ENCODE data around the gene CEACAM20. TPM values are rescaled to one million over a fixed set of nuclear protein-coding genes. Genes with fewer than 3 reads are reported as not detected.
"Not testable (repeated sequence)": the region's sequence is repeated elsewhere in the genome, so short reads cannot be mapped to it uniquely, and the experiment has no call there.

CEACAM20 gene
- total RNA-seq, 4 donors from 2014 or later, result 0.40 TPM; not detected in 3

GRCh38 chr19:44539991-44540390 is 10.5 kb upstream of the CEACAM20 start:
- Histone ChIP-seq H3K27ac (no peak overlapping the region), H3K9me3 (no peaks in the 10 kb centered on the region), H3K4me1 (no peaks in the 10 kb centered on the region), H3K4me3 (no peak overlapping the region), H3K27me3 (peaks cover 5% of the 10 kb centered on the region), H3K36me3 (no peaks in the 10 kb centered on the region)
- no peak for DNase-seq (ENCODE audit: low spot score in 2 of 2)
- TF ChIP-seq CTCF (IDR thresholded peaks at IDR 0.05) (no peak), POLR2AphosphoS5 (IDR thresholded peaks at IDR 0.05) (no peak)
- WGBS, result 85% methylated on average over 6 of the region's 6 CpGs

GRCh38 chr19:44539236-44539826 is 9.9 kb upstream of the CEACAM20 start:
- Histone ChIP-seq H3K9me3 (no peaks in the 10 kb centered on the region), H3K27me3 (peaks cover 5% of the 10 kb centered on the region), H3K27ac (no peak overlapping the region), H3K36me3 (no peaks in the 10 kb centered on the region), H3K4me1 (no peaks in the 10 kb centered on the region), H3K4me3 (no peak overlapping the region)
- no peak for DNase-seq (ENCODE audit: low spot score in 2 of 2)
- 58% methylated on average over 11 of the region's 11 CpGs for WGBS
- TF ChIP-seq EP300 (IDR thresholded peaks at IDR 0.05), result no peak
- no peak for TF ChIP-seq CTCF (IDR thresholded peaks at IDR 0.05)
- no peak for TF ChIP-seq POLR2A (IDR thresholded peaks at IDR 0.05)
- no peak for TF ChIP-seq POLR2AphosphoS5 (IDR thresholded peaks at IDR 0.05)

- H3K36me3 ChIP-seq, H3K4me1 ChIP-seq: not testable (repeated sequence)
- WGBS, result 36% methylated on average over 3 of the region's 3 CpGs
These were observed 5.9 kb upstream of the CEACAM20 start for GRCh38 chr19:44535361-44535760.

GRCh38 chr19:44532819-44533218 is 3.3 kb upstream of the CEACAM20 start:
- H3K9me3 ChIP-seq, result no peaks in the 10 kb centered on the region
- TF ChIP-seq EP300 (IDR thresholded peaks at IDR 0.05) (no peak), CTCF (IDR thresholded peaks at IDR 0.05) (no peak), POLR2AphosphoS5 (IDR thresholded peaks at IDR 0.05) (no peak), POLR2A (IDR thresholded peaks at IDR 0.05) (no peak)
- peaks cover 17% of the 10 kb centered on the region for H3K27me3 ChIP-seq
- H3K36me3 ChIP-seq, result no peaks in the 10 kb centered on the region
- DNase-seq (ENCODE audit: low spot score in 2 of 2), result no peak
- H3K4me3 ChIP-seq, result no peak overlapping the region
- 79% methylated on average over 5 of the region's 5 CpGs for WGBS
- no peaks in the 10 kb centered on the region for H3K4me1 ChIP-seq
- no peak overlapping the region for H3K27ac ChIP-seq

More at GRCh38 chr19:44535361-44535760, 5.9 kb upstream of the CEACAM20 start:
- H3K27me3 ChIP-seq, result peaks cover 17% of the 10 kb centered on the region
- not testable (repeated sequence) for H3K9me3 ChIP-seq; DNase-seq (ENCODE audit: low spot score in 2 of 2); H3K4me3 ChIP-seq; H3K27ac ChIP-seq

- no peak for DNase-seq (ENCODE audit: low spot score in 2 of 2)
- no peak overlapping the region for H3K27ac ChIP-seq
- 73% methylated on average over 6 of the region's 6 CpGs for WGBS
These were observed 1.3 kb upstream of the CEACAM20 start for GRCh38 chr19:44530777-44531176.

More at GRCh38 chr19:44530777-44531176, 1.3 kb upstream of the CEACAM20 start:
- Histone ChIP-seq H3K36me3 (no peaks in the 10 kb centered on the region), H3K9me3 (no peaks in the 10 kb centered on the region), H3K27me3 (peaks cover 22% of the 10 kb centered on the region), H3K4me3 (no peak overlapping the region), H3K4me1 (no peaks in the 10 kb centered on the region)
- no peak for TF ChIP-seq EP300 (IDR thresholded peaks at IDR 0.05)
- no peak for TF ChIP-seq CTCF (IDR thresholded peaks at IDR 0.05)
- no peak for TF ChIP-seq POLR2AphosphoS5 (IDR thresholded peaks at IDR 0.05)
- TF ChIP-seq POLR2A (IDR thresholded peaks at IDR 0.05), result no peak
